Kidney epithelial cell (primary cell): Measurements from ENCODE around the gene ZNF548. TPM values are rescaled to one million over a fixed set of nuclear protein-coding genes. Genes with fewer than 3 reads are reported as not detected.

Source experiments
- DNase-seq: peaks from one replicate; pipeline ENCODE4 v3.0.0-alpha.2; 2010; ENCODE audit warnings: low read depth
- H3K27me3 ChIP-seq: 2 replicates; pipeline ENCODE4 v1.6.0; 2011; ENCODE audit warnings: low read length; ENCODE audit not compliant: control insufficient read depth, insufficient read depth
- H3K36me3 ChIP-seq: 2 replicates; pipeline ENCODE4 v1.5.1; 2011; ENCODE audit warnings: low read length; ENCODE audit not compliant: control insufficient read depth, insufficient read depth
- H3K4me3 ChIP-seq: 2 replicates; pipeline ENCODE4 v1.5.1; 2011; ENCODE audit warnings: low read depth, mild to moderate bottlenecking, control low read depth, low read length
- total RNA-seq: library from RNA; depleted of rRNA; stranded (reverse); fragments of >200 nt; gene quantifications from 2 replicates; pipeline ENCODE4 v1.2.3, GENCODE V29; 2015
- TF ChIP-seq, protein P1 (sequence below): IDR thresholded peaks from 2 replicates; pipeline ENCODE4 v1.5.1; 2011; ENCODE audit warnings: mild to moderate bottlenecking, moderate library complexity, low read length, control low read depth, inconsistent platforms; ENCODE audit not compliant: insufficient read depth, poor library complexity, severe bottlenecking

Gene ZNF548
- total RNA-seq, 1 donor from 2014 or later = 13.1 TPM

GRCh38 chr19:57382806-57383488 is 6.7 kb upstream of the ZNF548 start:
- TF ChIP-seq, protein P1, sequence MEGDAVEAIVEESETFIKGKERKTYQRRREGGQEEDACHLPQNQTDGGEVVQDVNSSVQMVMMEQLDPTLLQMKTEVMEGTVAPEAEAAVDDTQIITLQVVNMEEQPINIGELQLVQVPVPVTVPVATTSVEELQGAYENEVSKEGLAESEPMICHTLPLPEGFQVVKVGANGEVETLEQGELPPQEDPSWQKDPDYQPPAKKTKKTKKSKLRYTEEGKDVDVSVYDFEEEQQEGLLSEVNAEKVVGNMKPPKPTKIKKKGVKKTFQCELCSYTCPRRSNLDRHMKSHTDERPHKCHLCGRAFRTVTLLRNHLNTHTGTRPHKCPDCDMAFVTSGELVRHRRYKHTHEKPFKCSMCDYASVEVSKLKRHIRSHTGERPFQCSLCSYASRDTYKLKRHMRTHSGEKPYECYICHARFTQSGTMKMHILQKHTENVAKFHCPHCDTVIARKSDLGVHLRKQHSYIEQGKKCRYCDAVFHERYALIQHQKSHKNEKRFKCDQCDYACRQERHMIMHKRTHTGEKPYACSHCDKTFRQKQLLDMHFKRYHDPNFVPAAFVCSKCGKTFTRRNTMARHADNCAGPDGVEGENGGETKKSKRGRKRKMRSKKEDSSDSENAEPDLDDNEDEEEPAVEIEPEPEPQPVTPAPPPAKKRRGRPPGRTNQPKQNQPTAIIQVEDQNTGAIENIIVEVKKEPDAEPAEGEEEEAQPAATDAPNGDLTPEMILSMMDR = no peak
- no peak overlapping the region for H3K4me3 ChIP-seq
- H3K36me3 ChIP-seq = no peaks in the 10 kb centered on the region
- no peak for DNase-seq
- H3K27me3 ChIP-seq = no peaks in the 10 kb centered on the region

DNA sequence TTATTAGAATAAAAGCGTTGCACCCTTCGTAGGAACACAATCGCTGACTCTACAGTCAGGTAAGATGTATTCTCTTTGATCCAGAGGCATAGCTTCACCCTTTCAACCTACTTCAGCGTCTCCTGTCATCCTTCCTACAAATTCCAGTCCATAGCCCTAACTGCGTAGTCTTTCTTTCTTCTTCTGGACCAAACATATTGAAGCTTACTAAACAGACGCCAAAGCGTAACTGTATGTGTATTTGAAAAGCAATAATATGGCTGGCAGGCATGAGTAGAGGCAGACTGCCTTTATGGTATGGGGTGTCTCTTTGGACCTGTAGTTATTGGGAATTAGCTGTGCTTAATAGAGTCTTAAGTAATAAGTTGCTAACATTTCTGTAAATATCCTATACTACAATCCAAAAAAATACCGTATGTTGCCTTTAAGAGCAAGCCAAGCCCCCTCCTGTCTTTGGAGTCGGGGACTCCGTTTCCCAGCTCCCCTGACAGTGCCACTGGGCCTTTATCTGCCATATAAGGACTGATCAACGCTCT is 392 bp upstream of the ZNF548 start:
- H3K27me3 ChIP-seq = no peaks in the 10 kb centered on the region

DNA sequence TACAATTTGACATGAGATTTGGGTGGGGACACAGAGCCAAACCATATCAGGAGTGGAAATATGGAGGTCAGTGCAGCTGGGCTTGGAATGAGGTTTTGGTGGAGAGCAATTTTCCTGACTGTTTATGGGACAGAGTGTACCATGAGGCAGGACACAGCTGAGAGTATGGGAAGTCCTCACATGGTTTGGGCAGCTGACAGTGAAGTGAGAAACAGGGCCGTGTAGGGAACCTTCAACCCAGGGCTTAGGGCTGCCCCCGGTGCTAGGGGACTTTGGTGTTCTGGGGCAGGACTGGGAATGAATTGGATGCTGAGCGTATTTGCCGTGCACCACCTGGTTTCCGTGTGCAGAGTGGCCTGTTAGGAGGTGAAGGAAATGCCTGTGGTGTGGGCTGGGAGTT is 6.1 kb downstream of the ZNF548 start:
- Histone ChIP-seq H3K27me3 (no peaks in the 10 kb centered on the region), H3K36me3 (peaks cover 4% of the 10 kb centered on the region), H3K4me3 (no peak overlapping the region)
- TF ChIP-seq, protein P1 = no peak
- DNase-seq = no peak

More for the DNA sequence above, 392 bp upstream of the ZNF548 start:
- no peak for DNase-seq
- Histone ChIP-seq H3K4me3 (peak overlapping the region; percentile 53), H3K36me3 (no peaks in the 10 kb centered on the region)
- TF ChIP-seq, protein P1 = no peak

DNA sequence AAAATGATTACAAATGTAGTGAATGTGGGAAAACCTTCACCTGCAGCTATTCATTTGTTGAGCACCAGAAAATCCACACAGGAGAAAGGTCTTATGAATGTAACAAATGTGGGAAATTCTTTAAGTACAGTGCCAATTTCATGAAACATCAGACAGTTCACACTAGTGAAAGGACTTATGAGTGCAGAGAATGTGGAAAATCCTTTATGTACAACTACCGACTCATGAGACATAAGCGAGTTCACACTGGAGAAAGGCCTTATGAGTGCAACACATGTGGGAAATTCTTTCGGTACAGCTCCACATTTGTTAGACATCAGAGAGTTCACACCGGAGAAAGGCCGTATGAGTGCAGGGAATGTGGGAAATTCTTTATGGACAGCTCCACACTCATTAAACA is 9.2 kb downstream of the ZNF548 start:
- Histone ChIP-seq H3K27me3 (no peaks in the 10 kb centered on the region), H3K4me3 (no peak overlapping the region), H3K36me3 (peaks cover 4% of the 10 kb centered on the region)
- no peak for DNase-seq
- TF ChIP-seq, protein P1 = no peak

DNA sequence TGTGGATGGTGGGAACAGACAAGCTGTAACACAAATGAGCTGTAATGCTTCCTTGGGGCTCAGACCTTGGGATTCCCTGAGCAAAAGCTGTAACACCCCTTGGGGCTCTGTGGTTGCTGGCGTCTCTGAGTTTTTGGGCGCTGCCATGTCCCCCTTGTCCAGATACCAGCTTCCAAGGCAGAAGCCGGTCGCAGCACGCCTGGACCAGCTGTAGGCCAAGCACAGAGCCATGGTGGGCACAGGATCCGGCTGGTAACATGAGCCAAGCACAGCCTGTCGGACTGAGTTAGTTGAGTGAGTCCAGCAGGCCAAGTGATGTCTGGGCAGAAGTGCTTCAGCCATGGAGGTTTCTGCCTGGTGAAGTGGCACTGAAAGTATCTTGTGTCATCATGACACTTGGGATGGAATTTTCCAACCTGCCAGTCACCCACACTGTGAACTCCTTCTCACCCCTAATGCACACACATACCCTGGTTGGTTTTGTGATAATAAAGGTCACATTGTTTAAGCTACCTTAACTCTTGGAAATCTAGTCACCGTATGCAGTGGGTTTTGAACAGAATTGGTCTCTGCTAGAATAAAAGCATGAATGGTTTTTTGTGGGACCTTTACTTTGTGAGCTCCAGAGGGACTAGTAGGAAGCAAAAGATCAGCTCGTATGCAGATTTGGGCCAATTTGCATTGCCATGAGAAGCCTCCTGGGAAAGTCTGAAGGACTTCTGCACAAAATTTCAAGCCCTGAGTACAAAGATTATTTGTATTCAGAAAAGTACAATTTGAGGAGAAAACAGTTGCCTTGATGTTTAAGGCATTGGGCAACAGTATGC is 14.3 kb downstream of the ZNF548 start:
- H3K4me3 ChIP-seq = no peak overlapping the region
- DNase-seq = no peak
- TF ChIP-seq, protein P1 = no peak
- H3K36me3 ChIP-seq = no peaks in the 10 kb centered on the region
- H3K27me3 ChIP-seq = no peaks in the 10 kb centered on the region
